Non-pigmented ciliary epithelial cell (primary cell): Measurements from ENCODE around the gene TPRKB.
"Not testable (repeated sequence)": the region's sequence is repeated elsewhere in the genome, so short reads cannot be mapped to it uniquely, and the experiment has no call there.

Source experiments
- DNase-seq: peaks from one replicate; pipeline ENCODE4 v3.0.0-alpha.2; 2010; ENCODE audit warnings: low read depth

The TPRKB gene

DNA sequence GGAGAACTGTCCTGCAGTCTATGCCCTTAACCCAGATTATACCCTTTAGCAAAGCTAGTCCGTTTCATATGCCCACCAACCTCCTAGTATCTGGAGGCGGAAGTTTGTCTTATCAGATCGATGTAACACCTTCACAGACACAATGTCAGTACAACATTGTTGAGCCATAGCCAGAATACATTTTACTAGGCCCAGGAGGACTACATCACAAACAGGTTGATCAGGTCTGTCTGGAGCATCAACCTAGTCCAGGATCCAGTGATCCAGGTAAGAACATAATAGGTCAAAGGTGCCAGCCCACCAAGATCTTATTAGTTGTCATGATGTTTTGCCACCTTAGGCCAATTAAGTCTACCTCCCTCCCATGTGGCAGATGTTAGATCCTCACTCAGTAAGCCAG is 2.0 kb upstream of the TPRKB start:
- DNase-seq: no peak

- DNase-seq: no peak
These were observed 767 bp downstream of the TPRKB start for GRCh38 chr2:73736378-73736777.

- DNase-seq: no peak
These were observed 6.3 kb downstream of the TPRKB start for GRCh38 chr2:73730810-73731209.

GRCh38 chr2:73728711-73729110 is 8.4 kb downstream of the TPRKB start:
- DNase-seq: no peak

DNA sequence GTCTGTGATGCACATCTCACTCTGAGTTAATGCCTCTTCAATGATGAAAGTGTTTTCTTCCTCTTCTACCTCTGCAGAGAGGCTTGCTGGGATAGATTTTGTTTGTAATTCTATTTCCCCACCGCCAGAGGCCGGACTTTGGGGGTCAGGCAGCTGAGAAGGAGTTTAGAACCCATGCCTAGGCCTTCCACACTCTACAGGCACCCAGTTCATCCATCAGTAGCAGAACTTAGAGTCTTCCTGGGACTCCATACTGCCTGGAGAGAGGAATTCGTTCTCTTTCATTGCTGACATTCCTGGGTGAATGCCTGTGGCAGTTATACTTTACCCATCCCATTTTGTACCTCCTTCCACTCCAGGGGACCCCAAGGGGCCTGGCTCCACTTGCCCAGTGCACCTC is 9.1 kb downstream of the TPRKB start:
- no peak for DNase-seq

GRCh38 chr2:73726657-73727056 is 10.5 kb downstream of the TPRKB start:
- not testable (repeated sequence) for DNase-seq

GRCh38 chr2:73718851-73719621 is 18.1 kb downstream of the TPRKB start:
- DNase-seq: no peak

GRCh38 chr2:73718421-73718820 is 18.7 kb downstream of the TPRKB start:
- no peak for DNase-seq

DNA sequence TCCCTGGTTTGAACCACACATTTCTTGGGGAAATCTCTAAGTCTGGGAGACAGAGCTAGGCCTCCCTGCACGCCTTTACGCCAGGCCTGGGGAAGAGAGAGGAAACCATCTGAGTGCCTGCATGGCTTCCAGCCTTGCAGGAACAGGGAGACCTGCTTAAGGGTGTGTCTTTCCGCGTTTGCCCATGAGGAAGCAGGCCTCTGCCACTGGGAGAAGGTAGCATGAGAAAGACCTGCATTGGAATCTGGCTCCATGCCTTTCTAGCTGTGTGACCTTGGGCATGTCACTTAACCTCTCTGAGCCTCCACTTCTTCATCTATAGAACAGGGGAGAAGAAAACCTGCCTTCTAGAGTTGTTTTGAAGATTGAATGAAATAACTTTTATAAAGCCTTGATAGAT is 19.4 kb downstream of the TPRKB start:
- DNase-seq: not testable (repeated sequence)

GRCh38 chr2:73717251-73717606 is 19.9 kb downstream of the TPRKB start:
- no peak for DNase-seq

DNA sequence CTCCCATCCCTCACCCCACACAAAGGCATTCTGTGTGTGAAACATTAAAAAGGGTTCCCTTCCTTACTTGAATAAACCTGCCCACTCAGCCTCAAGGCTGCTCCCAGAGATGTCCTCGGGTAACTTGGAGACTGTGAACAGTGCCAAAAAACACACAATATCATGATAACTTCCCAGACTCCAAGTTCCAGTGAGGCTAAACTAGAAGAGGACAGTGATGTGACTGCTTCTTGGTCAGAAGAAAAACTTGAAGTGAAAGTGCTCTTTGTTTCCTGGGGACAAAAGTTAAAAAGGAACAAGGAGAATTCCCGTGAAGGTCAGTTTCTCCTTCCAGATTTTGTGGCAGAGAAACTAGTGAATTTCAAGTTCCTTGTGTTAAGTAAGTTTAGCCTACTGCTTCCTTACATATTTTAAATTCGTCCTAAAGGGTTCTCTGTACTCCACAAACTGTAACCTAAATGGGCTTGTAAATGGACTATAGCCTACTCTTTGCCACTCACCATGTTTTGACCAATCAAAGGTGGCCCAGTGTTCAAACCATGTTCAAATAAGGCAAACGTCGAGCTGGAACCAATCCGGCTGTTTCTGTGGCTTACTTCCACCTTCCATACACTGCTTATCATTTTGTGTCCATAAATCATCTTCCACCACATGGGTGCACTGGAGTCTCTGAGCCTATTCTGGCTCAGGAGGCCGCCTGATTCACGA is 20.4 kb downstream of the TPRKB start:
- no peak for DNase-seq

- no peak for DNase-seq
These were observed 23.1 kb downstream of the TPRKB start for GRCh38 chr2:73714091-73714490.

- DNase-seq: no peak
These were observed 28.6 kb downstream of the TPRKB start for GRCh38 chr2:73708527-73708926.

GRCh38 chr2:73707636-73708035 is 29.5 kb downstream of the TPRKB start:
- DNase-seq: no peak

- no peak for DNase-seq
These were observed 30.1 kb downstream of the TPRKB start for GRCh38 chr2:73707058-73707457.

DNA sequence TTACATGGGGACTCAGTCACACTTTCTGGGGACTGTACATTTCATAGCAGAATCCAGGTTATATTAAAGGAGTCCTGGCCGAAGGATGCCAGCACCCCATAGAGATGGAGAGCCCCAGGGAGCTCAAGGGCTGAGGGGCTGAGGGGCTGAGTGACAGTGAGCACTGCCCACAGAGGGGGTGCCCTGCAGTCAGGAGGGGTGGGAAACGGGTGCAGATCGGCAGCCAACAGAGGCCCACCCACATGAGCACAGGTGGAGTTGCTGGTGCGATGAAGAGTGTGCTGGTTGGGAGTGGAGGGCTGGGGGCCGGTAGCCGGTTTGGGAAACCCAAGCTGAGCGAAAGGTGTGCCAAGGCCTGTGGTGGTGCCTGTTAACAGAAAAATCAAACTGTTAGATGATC is 32.1 kb downstream of the TPRKB start:
- DNase-seq: no peak

DNA sequence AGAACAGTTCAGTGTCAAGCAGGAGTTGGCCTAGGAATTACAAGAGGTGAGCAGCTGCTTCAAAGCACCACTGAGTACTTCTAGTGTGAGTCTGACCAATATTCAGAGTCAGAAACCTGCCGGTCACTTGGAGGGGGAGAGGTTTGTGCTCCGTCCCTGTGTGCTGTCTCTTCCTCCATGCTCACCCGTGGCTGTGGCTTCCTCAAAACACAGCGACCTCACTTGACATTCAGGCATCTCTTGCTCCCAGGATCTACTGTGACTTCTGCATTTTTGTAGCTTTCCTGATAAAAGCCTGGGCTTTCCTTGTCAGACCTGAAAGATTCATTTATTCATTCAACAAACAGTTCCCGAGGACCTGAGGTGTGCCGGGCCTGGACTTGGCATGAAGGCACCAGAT is 32.9 kb downstream of the TPRKB start:
- DNase-seq: no peak

- DNase-seq: no peak
These were observed 33.5 kb downstream of the TPRKB start for GRCh38 chr2:73703675-73704074.

GRCh38 chr2:73702852-73703493 is 34.2 kb downstream of the TPRKB start:
- not testable (repeated sequence) for DNase-seq

GRCh38 chr2:73701968-73702665 is 35.0 kb downstream of the TPRKB start:
- no peak for DNase-seq

GRCh38 chr2:73701448-73701765 is 35.7 kb downstream of the TPRKB start:
- not testable (repeated sequence) for DNase-seq

GRCh38 chr2:73700661-73701447 is 36.3 kb downstream of the TPRKB start:
- DNase-seq: no peak
